GM12878 (cell line): ENCODE data around the gene STRA6. TPM values are rescaled to one million over a fixed set of nuclear protein-coding genes. Genes with fewer than 3 reads are reported as not detected.

Source experiments
- ATAC-seq: fragments of 200-7000 bp; cut with Tn5 transposase; 3 replicates; pipeline ENCODE4 v1.9.1; 2020; ENCODE audit warnings: mild to moderate bottlenecking, moderate library complexity
- BruUV-seq: library from RNA; stranded (reverse); fragments of 400-500 nt; replicated peaks from 2 replicates; lab custom pipeline; 2021; lab: Mats Ljungman, UMichigan
- CTCF ChIA-PET: fragments of 300-600 bp; sonication (Branson Sonifier 250); formaldehyde crosslinking; extraction: SDS; loops from one replicate; lab custom pipeline; 2021; ENCODE audit warnings: inconsistent platforms; lab: Yijun Ruan, JAX
- POLR2A ChIA-PET: fragments of 350-600 bp; formaldehyde crosslinking; extraction: SDS; loops from one replicate; lab custom pipeline; 2021; ENCODE audit warnings: inconsistent platforms; lab: Charles Lee
- RAD21 ChIA-PET: fragments of 300-600 bp; sonication (Branson Sonifier 250); formaldehyde crosslinking; loops from one replicate; lab custom pipeline; 2023; ENCODE audit warnings: antibody characterized with exemption; ENCODE audit not compliant: unreplicated experiment; lab: Charles Lee
- SMC1A ChIA-PET: fragments of 300-600 bp; sonication (Branson Sonifier 250); formaldehyde crosslinking; loops from one replicate; lab custom pipeline; 2023; ENCODE audit not compliant: unreplicated experiment, uncharacterized antibody; lab: Charles Lee
- DNase-seq: peaks from one replicate; pipeline ENCODE4 v3.0.0-alpha.2; 2011; ENCODE audit warnings: low read depth, low spot score
- FAIRE-seq: peaks from 3 replicates; lab custom pipeline; 2011; peaks lifted over from hg19 to GRCh38; lab: Jason Lieb, UNC
- H2AFZ ChIP-seq: 2 replicates; pipeline ENCODE4 v1.6.0; 2011; ENCODE audit warnings: low read depth, low read length, control low read depth; ENCODE audit not compliant: control insufficient read depth
- H3K27ac ChIP-seq: 2 replicates; pipeline ENCODE4 v1.5.1; 2011; ENCODE audit warnings: control low read depth; ENCODE audit not compliant: control insufficient read depth, insufficient read depth
- H3K27me3 ChIP-seq, 2 experiments: replicated peaks in 1 of 2; 2 replicates each; pipeline versions ENCODE4 v1.6.0 to v1.6.1; 2011; ENCODE audit warnings: low read length in 1 of 2; ENCODE audit not compliant: control insufficient read depth in 2 of 2, insufficient read depth in 2 of 2
- H3K36me3 ChIP-seq, 2 experiments: 2 replicates each; pipeline ENCODE4 v1.5.1; 2011; ENCODE audit warnings: low read length in 1 of 2; ENCODE audit not compliant: control insufficient read depth in 2 of 2, insufficient read depth in 2 of 2
- H3K4me1 ChIP-seq: 2 replicates; pipeline ENCODE4 v1.6.1; 2011; ENCODE audit warnings: mild to moderate bottlenecking, low read length, moderate library complexity, mixed read lengths; ENCODE audit not compliant: control insufficient read depth, insufficient read depth
- H3K4me2 ChIP-seq: 2 replicates; pipeline ENCODE4 v1.6.0; 2011; ENCODE audit warnings: control low read depth; ENCODE audit not compliant: control insufficient read depth, insufficient read depth
- H3K4me3 ChIP-seq: fragments of 200-600 bp; sonication (generic); 2 replicates; pipeline ENCODE4 v1.5.1; 2016
- H3K79me2 ChIP-seq: 2 replicates; pipeline ENCODE4 v1.6.0; 2011; ENCODE audit warnings: low read length; ENCODE audit not compliant: control insufficient read depth, insufficient read depth
- H3K9ac ChIP-seq: 2 replicates; pipeline ENCODE4 v1.8.0; 2011; ENCODE audit warnings: low read length, control low read depth, mixed read lengths; ENCODE audit not compliant: control insufficient read depth, insufficient read depth
- H3K9me3 ChIP-seq: replicated peaks from 3 replicates; pipeline ENCODE4 v1.5.1; 2011; ENCODE audit warnings: mild to moderate bottlenecking, low read length; ENCODE audit not compliant: control insufficient read depth, insufficient read depth
- H4K20me1 ChIP-seq: 2 replicates; pipeline ENCODE4 v1.6.0; 2011; ENCODE audit not compliant: control insufficient read depth, insufficient read depth
- BCL3 ChIP-seq: IDR thresholded peaks from 2 replicates; pipeline ENCODE4 v1.6.1; 2011; ENCODE audit warnings: borderline replicate concordance, low read depth, mild to moderate bottlenecking, moderate library complexity, low read length; ENCODE audit not compliant: insufficient read depth, poor library complexity, severe bottlenecking
- E2F4 ChIP-seq: IDR thresholded peaks from 2 replicates; pipeline ENCODE4 v1.6.1; 2012; ENCODE audit warnings: low read depth, low read length, improper control_type of control experiment
- EED ChIP-seq: sonication (generic); IDR thresholded peaks from 2 replicates; pipeline ENCODE4 v1.6.1; 2016; ENCODE audit warnings: antibody characterized with exemption, low read depth
- EZH2 ChIP-seq: IDR thresholded peaks from 2 replicates; pipeline ENCODE4 v1.6.1; 2012; ENCODE audit warnings: low read depth, mild to moderate bottlenecking, control low read depth, inconsistent platforms, low read length, borderline replicate concordance; ENCODE audit not compliant: control insufficient read depth
- LARP7 ChIP-seq: fragments of 450-650 bp; IDR thresholded peaks from 2 replicates; pipeline ENCODE4 v1.6.1; 2017; ENCODE audit warnings: mild to moderate bottlenecking
- MEF2B ChIP-seq: fragments of 450-650 bp; IDR thresholded peaks from 2 replicates; pipeline ENCODE4 v1.6.1; 2018; ENCODE audit warnings: mild to moderate bottlenecking, moderate library complexity; ENCODE audit not compliant: partially characterized antibody, poor library complexity, severe bottlenecking
- MLLT1 ChIP-seq: fragments of 450-650 bp; IDR thresholded peaks from 2 replicates; pipeline ENCODE4 v1.6.1; 2016; ENCODE audit warnings: mild to moderate bottlenecking
- NFIC ChIP-seq: IDR thresholded peaks from 2 replicates; pipeline ENCODE4 v1.6.1; 2012; ENCODE audit warnings: low read depth, mild to moderate bottlenecking, inconsistent platforms, low read length, moderate library complexity
- RBBP5 ChIP-seq: fragments of 200-600 bp; sonication (generic); conservative IDR thresholded peaks from 2 replicates; pipeline ENCODE4 v1.6.1; 2016
- RCOR1 ChIP-seq: conservative IDR thresholded peaks from 2 replicates; pipeline ENCODE4 v1.6.1; 2012; ENCODE audit warnings: low read depth, low read length, improper control_type of control experiment
- RFX5 ChIP-seq: IDR thresholded peaks from 2 replicates; pipeline ENCODE4 v1.6.1; 2011; ENCODE audit warnings: low read depth, low read length, improper control_type of control experiment
- SKIL ChIP-seq: fragments of 450-650 bp; IDR thresholded peaks from 2 replicates; pipeline ENCODE4 v1.6.1; 2017; ENCODE audit warnings: mild to moderate bottlenecking, low read depth, inconsistent platforms; ENCODE audit not compliant: poor library complexity, severe bottlenecking
- SMARCA5 ChIP-seq: fragments of 450-650 bp; IDR thresholded peaks from 2 replicates; pipeline ENCODE4 v1.6.1; 2017; ENCODE audit warnings: mild to moderate bottlenecking
- SPI1 ChIP-seq: IDR thresholded peaks from 2 replicates; pipeline ENCODE4 v1.6.1; 2011; ENCODE audit warnings: low read depth, mild to moderate bottlenecking, low read length, moderate library complexity, borderline replicate concordance; ENCODE audit not compliant: insufficient read depth
- TCF7 ChIP-seq: IDR thresholded peaks from 2 replicates; pipeline ENCODE4 v1.6.1; 2014; ENCODE audit warnings: antibody characterized with exemption, borderline replicate concordance
- ZNF384 ChIP-seq: IDR thresholded peaks from 2 replicates; pipeline ENCODE4 v1.6.1; 2012; ENCODE audit warnings: low read depth, mild to moderate bottlenecking, low read length, improper control_type of control experiment, borderline replicate concordance
- WGBS: methylation state at CpG from one replicate; pipeline ENCODE4 v1.1.6; 2016; ENCODE audit warnings: low lambda C conversion rate; ENCODE audit not compliant: insufficient replicate concordance, insufficient coverage; ENCODE audit errors: missing lambda C conversion rate; 5-methylcytosine and 5-hydroxymethylcytosine counted together
- in situ Hi-C: fragments of 300-500 bp; cut with MboI; formaldehyde crosslinking; loops from 9 replicates; pipeline ENCODE4 v1.14.3; 2018; ENCODE audit warnings: mixed read lengths
- intact Hi-C: fragments of 100-400 bp; cut with micrococcal nuclease; formaldehyde crosslinking; loops from one replicate; pipeline ENCODE4 v1.14.2; 2022; ENCODE audit not compliant: unreplicated experiment
- polyA plus RNA-seq, 11 experiments: library from polyadenylated mRNA; depleted of rRNA in 4 of 11; unstranded in 6 of 11; stranded (reverse) in 5 of 11; fragments of >200 nt; fragmentation: Nextera tagmentation in 4 of 11; fragmentation: Illumina TruSeq in 1 of 11; extraction: Ambion mirVana in 4 of 11; extraction: Trizol in 1 of 11; gene quantifications; 1 replicate in 1 of 11; 2 replicates in 10 of 11; pipeline versions ENCODE4 v1.2.1 to v1.2.3, GENCODE V29; 2011 to 2016; ENCODE audit warnings: inconsistent platforms in 2 of 11, missing spikeins in 2 of 11, low read depth in 1 of 11
- total RNA-seq, 4 experiments: library from RNA; depleted of rRNA in 3 of 4; stranded (reverse); fragments of >200 nt in 3 of 4; fragmentation: Illumina TruSeq in 1 of 4; extraction: Trizol in 1 of 4; gene quantifications; 2 replicates each; pipeline versions ENCODE4 v1.2.1 to v1.2.3, GENCODE V29; 2013 to 2021

Gene STRA6
- total and polyA plus RNA-seq, 10 of the 15 experiments (the other 5 are each of a cell fraction or from before 2014, with no cell fraction given): 0.31 to 10.8 (median 5.8) TPM

GRCh38 chr15:74209560-74209958 is 7.0 kb upstream of the STRA6 start (continued):
- no peak for TF ChIP-seq RCOR1

- in situ Hi-C loops: no loop called here
- WGBS: 47% methylated on average over 11 of the region's 11 CpGs
- Histone ChIP-seq H3K4me2 (0 out of 2 replicates have a peak overlapping the region, but pooled peaks have one; percentile 17), H3K9ac (no peak overlapping the region), H3K36me3 (no peaks in the 10 kb centered on the region), H4K20me1 (no peaks in the 10 kb centered on the region), H3K4me3 (no peak overlapping the region), H3K9me3 (no peaks in the 10 kb centered on the region), H3K4me1 (peaks cover 40% of the 10 kb centered on the region), H3K27ac (no peak overlapping the region), H3K79me2 (no peaks in the 10 kb centered on the region), H3K27me3 (no peaks in the 10 kb centered on the region; a peak in 1 of 4 replicates), H2AFZ (no peak overlapping the region)
- ATAC-seq (peak; percentile 12; the same call in 1 of the 3 replicates), FAIRE-seq (no peak), DNase-seq (no peak)
- ChIA-PET POLR2A (no interaction called here), CTCF (no interaction called here), RAD21 (no interaction called here), SMC1A (no interaction called here)
- BruUV-seq: no TSS peak
- intact Hi-C loops: no loop called here
- TF ChIP-seq NFIC: 0 out of 2 replicates have a peak, but pooled peaks have one; percentile 27
- no peak for TF ChIP-seq SMARCA5
- no peak for TF ChIP-seq ZNF384
- no peak for TF ChIP-seq RBBP5
- TF ChIP-seq SKIL: no peak
- TF ChIP-seq RFX5: no peak
- no peak for TF ChIP-seq TCF7
- no peak for TF ChIP-seq EZH2
- peak; percentile 39 for TF ChIP-seq MEF2B
- TF ChIP-seq BCL3: no peak
- no peak for TF ChIP-seq E2F4
- TF ChIP-seq EED: peak; percentile 48; the same call in 1 of the 2 replicates
- no peak for TF ChIP-seq LARP7
- 0 out of 2 replicates have a peak, but pooled peaks have one; percentile 23 for TF ChIP-seq SPI1
- no peak for TF ChIP-seq MLLT1
These were observed 6.4 kb upstream of the STRA6 start for GRCh38 chr15:74208901-74209559.
